HEK293 (cell line): Measurements from ENCODE around the gene TOMM40L.

Experiments used
- BCL6B ChIP-seq: fragments of 450-650 bp; formaldehyde crosslinking; IDR thresholded peaks from 2 replicates; pipeline ENCODE4 v1.5.1; 2017; ENCODE audit warnings: missing biosample characterization, missing genetic modification characterization
- IKZF3 ChIP-seq: fragments of 450-650 bp; IDR thresholded peaks from 2 replicates; pipeline ENCODE4 v1.5.0; 2018; ENCODE audit warnings: missing biosample characterization, mild to moderate bottlenecking, missing genetic modification characterization, moderate library complexity
- MEIS1 ChIP-seq: sonication (generic); formaldehyde crosslinking; IDR thresholded peaks from 2 replicates; pipeline ENCODE4 v1.8.1; 2022; ENCODE audit warnings: missing genetic modification reagents, mild to moderate bottlenecking, borderline replicate concordance
- RBAK ChIP-seq: fragments of 450-650 bp; formaldehyde crosslinking; IDR thresholded peaks from 2 replicates; pipeline ENCODE4 v1.5.1; 2016; ENCODE audit warnings: missing biosample characterization, missing genetic modification characterization
- REPIN1 ChIP-seq: fragments of 450-650 bp; formaldehyde crosslinking; IDR thresholded peaks from 2 replicates; pipeline ENCODE4 v1.5.1; 2017; ENCODE audit warnings: missing biosample characterization, missing genetic modification characterization, low read depth
- SETDB1 ChIP-seq: IDR thresholded peaks from one replicate; pipeline ENCODE4 v1.6.1; 2017; ENCODE audit warnings: mild to moderate bottlenecking, low read length, moderate library complexity, mixed read lengths; ENCODE audit not compliant: insufficient read length
- TCF7L2 ChIP-seq: IDR thresholded peaks from 2 replicates; pipeline ENCODE4 v1.6.1; 2011; ENCODE audit warnings: low read depth, mild to moderate bottlenecking, inconsistent platforms, low read length, moderate library complexity, borderline replicate concordance
- ZBTB17 ChIP-seq: fragments of 450-650 bp; formaldehyde crosslinking; IDR thresholded peaks from 2 replicates; pipeline ENCODE4 v1.5.1; 2016; ENCODE audit warnings: missing biosample characterization, missing genetic modification characterization
- ZBTB49 ChIP-seq: fragments of 450-650 bp; formaldehyde crosslinking; IDR thresholded peaks from 2 replicates; pipeline ENCODE4 v1.5.1; 2016; ENCODE audit warnings: missing biosample characterization, missing genetic modification characterization, low read depth
- ZFP41 ChIP-seq: fragments of 450-650 bp; formaldehyde crosslinking; IDR thresholded peaks from 2 replicates; pipeline ENCODE4 v1.5.1; 2016; ENCODE audit warnings: missing biosample characterization, missing genetic modification characterization, borderline replicate concordance
- ZNF155 ChIP-seq: fragments of 450-650 bp; formaldehyde crosslinking; IDR thresholded peaks from 2 replicates; pipeline ENCODE4 v1.5.1; 2016; ENCODE audit warnings: missing biosample characterization, missing genetic modification characterization
- ZNF16 ChIP-seq: fragments of 450-650 bp; formaldehyde crosslinking; IDR thresholded peaks from 2 replicates; pipeline ENCODE4 v1.5.1; 2016; ENCODE audit warnings: low read depth, missing biosample characterization, missing genetic modification characterization
- ZNF18 ChIP-seq: fragments of 450-650 bp; formaldehyde crosslinking; IDR thresholded peaks from 2 replicates; pipeline ENCODE4 v1.5.1; 2016; ENCODE audit warnings: missing biosample characterization, missing genetic modification characterization
- ZNF19 ChIP-seq: fragments of 450-650 bp; formaldehyde crosslinking; IDR thresholded peaks from 2 replicates; pipeline ENCODE4; 2016; ENCODE audit warnings: missing biosample characterization, missing genetic modification characterization, low read depth
- ZNF211 ChIP-seq: fragments of 450-650 bp; formaldehyde crosslinking; IDR thresholded peaks from 2 replicates; pipeline ENCODE4 v1.5.1; 2016; ENCODE audit warnings: low read depth, missing biosample characterization, missing genetic modification characterization
- ZNF223 ChIP-seq: fragments of 450-650 bp; formaldehyde crosslinking; IDR thresholded peaks from 2 replicates; pipeline ENCODE4 v1.5.1; 2016; ENCODE audit warnings: missing biosample characterization, missing genetic modification characterization
- ZNF24 ChIP-seq: fragments of 450-650 bp; formaldehyde crosslinking; IDR thresholded peaks from 2 replicates; pipeline ENCODE4 v1.5.1; 2016; ENCODE audit warnings: missing biosample characterization, missing genetic modification characterization
- ZNF274 ChIP-seq, 2 experiments: fragments of 200-500 bp in 1 of 2; fragments of 450-650 bp in 1 of 2; sonication (Bioruptor generic) in 1 of 2; formaldehyde crosslinking in 1 of 2; IDR thresholded peaks; 2 replicates each; pipeline versions ENCODE4 v1.5.1 to v1.6.1; 2014 to 2016; ENCODE audit warnings: borderline replicate concordance in 1 of 2, inconsistent platforms in 1 of 2, low read length in 1 of 2, missing biosample characterization in 1 of 2, missing genetic modification characterization in 1 of 2
- ZNF324 ChIP-seq: fragments of 450-650 bp; formaldehyde crosslinking; IDR thresholded peaks from 2 replicates; pipeline ENCODE4 v1.5.1; 2016; ENCODE audit warnings: missing biosample characterization, missing genetic modification characterization
- ZNF521 ChIP-seq: fragments of 450-650 bp; formaldehyde crosslinking; IDR thresholded peaks from 2 replicates; pipeline ENCODE4 v1.5.1; 2017; ENCODE audit warnings: missing biosample characterization, mild to moderate bottlenecking, missing genetic modification characterization
- ZNF549 ChIP-seq: fragments of 450-650 bp; IDR thresholded peaks from 2 replicates; pipeline ENCODE4 v1.5.1; 2018; ENCODE audit warnings: missing biosample characterization, missing genetic modification characterization, mild to moderate bottlenecking, inconsistent platforms, moderate library complexity
- ZNF677 ChIP-seq: fragments of 450-650 bp; IDR thresholded peaks from 2 replicates; pipeline ENCODE4 v1.5.0; 2018; ENCODE audit warnings: missing biosample characterization, mild to moderate bottlenecking, missing genetic modification characterization, moderate library complexity
- ZNF701 ChIP-seq: fragments of 450-650 bp; formaldehyde crosslinking; IDR thresholded peaks from 2 replicates; pipeline ENCODE4 v1.5.1; 2016; ENCODE audit warnings: missing biosample characterization, missing genetic modification characterization
- ZNF776 ChIP-seq: fragments of 450-650 bp; formaldehyde crosslinking; IDR thresholded peaks from 2 replicates; pipeline ENCODE4 v1.5.0; 2017; ENCODE audit warnings: missing biosample characterization, missing genetic modification characterization, borderline replicate concordance
- ZNF830 ChIP-seq: fragments of 450-650 bp; IDR thresholded peaks from 2 replicates; pipeline ENCODE4 v1.5.0; 2018; ENCODE audit warnings: missing biosample characterization, missing genetic modification characterization, low read depth, mild to moderate bottlenecking, moderate library complexity
- ZNF843 ChIP-seq: fragments of 450-650 bp; formaldehyde crosslinking; IDR thresholded peaks from 2 replicates; pipeline ENCODE4 v1.5.1; 2016; ENCODE audit warnings: missing biosample characterization, missing genetic modification characterization
- ZSCAN30 ChIP-seq: fragments of 450-650 bp; IDR thresholded peaks from 2 replicates; pipeline ENCODE4 v1.5.1; 2018; ENCODE audit warnings: missing biosample characterization, mild to moderate bottlenecking, missing genetic modification characterization, moderate library complexity
- TF ChIP-seq, protein P1 (sequence below): fragments of 450-650 bp; formaldehyde crosslinking; IDR thresholded peaks from 2 replicates; pipeline ENCODE4 v1.5.1; 2016; ENCODE audit warnings: missing biosample characterization, missing genetic modification characterization
- TF ChIP-seq, protein P2 (sequence below): fragments of 450-650 bp; formaldehyde crosslinking; IDR thresholded peaks from 2 replicates; pipeline ENCODE4 v1.5.1; 2016; ENCODE audit warnings: missing biosample characterization, missing genetic modification characterization
- TF ChIP-seq, protein P3 (sequence below): fragments of 450-650 bp; formaldehyde crosslinking; IDR thresholded peaks from 2 replicates; pipeline ENCODE4 v1.5.1; 2016; ENCODE audit warnings: missing biosample characterization, missing genetic modification characterization

The TOMM40L gene

DNA sequence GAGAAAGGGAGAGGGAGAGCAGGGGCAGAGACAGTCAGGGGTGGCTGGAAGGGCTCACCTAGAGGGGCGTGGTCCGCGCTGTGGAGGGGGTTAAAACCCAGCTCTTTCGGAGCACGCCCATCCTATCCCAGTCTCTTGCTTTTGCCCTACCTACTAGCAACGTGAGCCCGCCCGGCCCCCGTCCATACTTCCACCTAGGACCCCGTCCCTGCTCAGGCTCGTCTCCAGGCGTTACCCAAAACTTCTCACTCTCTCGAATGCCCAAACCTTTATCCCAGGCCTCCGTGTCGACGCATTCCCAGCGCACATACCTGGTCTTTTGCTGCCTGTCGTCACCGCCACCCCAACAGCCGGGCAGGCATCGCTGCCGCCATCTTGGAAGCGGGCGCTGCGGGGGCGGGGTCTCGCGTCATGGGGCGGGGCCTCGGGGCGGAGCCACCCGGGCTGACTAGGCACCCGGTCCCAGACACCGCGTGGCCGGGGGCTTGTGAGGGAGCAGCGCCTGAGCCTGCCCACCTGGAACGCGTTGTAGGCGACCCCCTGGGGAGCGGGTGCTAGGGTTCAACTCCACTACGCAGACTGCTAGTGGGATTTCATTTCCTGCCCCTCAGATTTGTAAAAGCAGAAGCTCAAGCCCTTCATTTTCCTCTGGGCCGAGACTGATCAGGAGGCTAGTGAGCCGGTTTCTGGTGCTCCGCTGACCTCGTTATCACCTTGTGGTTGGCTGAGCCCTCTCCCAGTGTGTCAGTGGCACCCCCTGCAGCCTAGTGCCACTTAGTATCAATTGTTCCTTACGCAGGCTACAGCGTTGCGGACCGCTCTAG, 48.5 kb upstream of the TOMM40L start, which contains the start of gene B4GALT3 (continued):
- TF ChIP-seq, protein P1, sequence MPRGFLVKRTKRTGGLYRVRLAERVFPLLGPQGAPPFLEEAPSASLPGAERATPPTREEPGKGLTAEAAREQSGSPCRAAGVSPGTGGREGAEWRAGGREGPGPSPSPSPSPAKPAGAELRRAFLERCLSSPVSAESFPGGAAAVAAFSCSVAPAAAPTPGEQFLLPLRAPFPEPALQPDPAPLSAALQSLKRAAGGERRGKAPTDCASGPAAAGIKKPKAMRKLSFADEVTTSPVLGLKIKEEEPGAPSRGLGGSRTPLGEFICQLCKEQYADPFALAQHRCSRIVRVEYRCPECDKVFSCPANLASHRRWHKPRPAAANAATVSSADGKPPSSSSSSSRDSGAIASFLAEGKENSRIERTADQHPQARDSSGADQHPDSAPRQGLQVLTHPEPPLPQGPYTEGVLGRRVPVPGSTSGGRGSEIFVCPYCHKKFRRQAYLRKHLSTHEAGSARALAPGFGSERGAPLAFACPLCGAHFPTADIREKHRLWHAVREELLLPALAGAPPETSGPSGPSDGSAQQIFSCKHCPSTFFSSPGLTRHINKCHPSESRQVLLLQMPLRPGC (tag by site-specific recombination): peak; percentile 23; the same call in 1 of the 2 replicates
- TF ChIP-seq ZBTB17 (tag by site-specific recombination): peak; percentile 84
- TF ChIP-seq ZNF324 (tag by site-specific recombination): peak; percentile 75; the same call in 1 of the 2 replicates
- TF ChIP-seq MEIS1 (CRISPR knock-in tag): no peak
- TF ChIP-seq ZSCAN30 (tag by site-specific recombination): peak; percentile 44; the same call in 1 of the 2 replicates
- TF ChIP-seq SETDB1: peak; percentile 22
- no peak for TF ChIP-seq TCF7L2
- no peak for TF ChIP-seq ZNF155 (tag by site-specific recombination)
- 0 out of 2 replicates have a peak, but pooled peaks have one; percentile 39 for TF ChIP-seq ZNF16 (tag by site-specific recombination)
- no peak for TF ChIP-seq REPIN1 (tag by site-specific recombination)
- TF ChIP-seq ZNF521 (tag by site-specific recombination): no peak
- TF ChIP-seq, protein P2, sequence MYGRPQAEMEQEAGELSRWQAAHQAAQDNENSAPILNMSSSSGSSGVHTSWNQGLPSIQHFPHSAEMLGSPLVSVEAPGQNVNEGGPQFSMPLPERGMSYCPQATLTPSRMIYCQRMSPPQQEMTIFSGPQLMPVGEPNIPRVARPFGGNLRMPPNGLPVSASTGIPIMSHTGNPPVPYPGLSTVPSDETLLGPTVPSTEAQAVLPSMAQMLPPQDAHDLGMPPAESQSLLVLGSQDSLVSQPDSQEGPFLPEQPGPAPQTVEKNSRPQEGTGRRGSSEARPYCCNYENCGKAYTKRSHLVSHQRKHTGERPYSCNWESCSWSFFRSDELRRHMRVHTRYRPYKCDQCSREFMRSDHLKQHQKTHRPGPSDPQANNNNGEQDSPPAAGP: peak; percentile 70
- no peak for TF ChIP-seq ZNF677 (tag by site-specific recombination)
- no peak for TF ChIP-seq ZNF701 (tag by site-specific recombination)
- TF ChIP-seq ZNF211 (tag by site-specific recombination): no peak
- no peak for TF ChIP-seq ZNF223
- no peak for TF ChIP-seq ZFP41 (tag by site-specific recombination)
- no peak for TF ChIP-seq ZNF18 (tag by site-specific recombination)
- TF ChIP-seq ZNF24 (tag by site-specific recombination): peak; percentile 67
- no peak for TF ChIP-seq ZBTB49 (tag by site-specific recombination)
- TF ChIP-seq BCL6B (tag by site-specific recombination): no peak
- no peak for TF ChIP-seq IKZF3
- TF ChIP-seq ZNF776 (tag by site-specific recombination): no peak
- no peak for TF ChIP-seq ZNF274 (IDR thresholded peaks at IDR 0.05; ENCODE audit: low read length)
- no peak for TF ChIP-seq ZNF274 (tag by site-specific recombination; IDR thresholded peaks at IDR 0.05; ENCODE audit: borderline replicate concordance)
- TF ChIP-seq ZNF843 (tag by site-specific recombination): peak; percentile 64; the same call in 1 of the 2 replicates
- TF ChIP-seq, protein P3, sequence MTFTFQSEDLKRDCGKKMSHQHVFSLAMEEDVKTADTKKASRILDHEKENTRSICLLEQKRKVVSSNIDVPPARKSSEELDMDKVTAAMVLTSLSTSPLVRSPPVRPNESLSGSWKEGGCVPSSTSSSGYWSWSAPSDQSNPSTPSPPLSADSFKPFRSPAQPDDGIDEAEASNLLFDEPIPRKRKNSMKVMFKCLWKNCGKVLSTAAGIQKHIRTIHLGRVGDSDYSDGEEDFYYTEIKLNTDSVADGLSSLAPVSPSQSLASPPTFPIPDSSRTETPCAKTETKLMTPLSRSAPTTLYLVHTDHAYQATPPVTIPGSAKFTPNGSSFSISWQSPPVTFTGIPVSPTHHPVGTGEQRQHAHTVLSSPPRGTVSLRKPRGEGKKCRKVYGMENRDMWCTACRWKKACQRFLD (tag by site-specific recombination): 0 out of 2 replicates have a peak, but pooled peaks have one; percentile 27
- TF ChIP-seq ZNF549 (tag by site-specific recombination): no peak
- no peak for TF ChIP-seq ZNF19 (tag by site-specific recombination)
- no peak for TF ChIP-seq ZNF830 (tag by site-specific recombination)
- TF ChIP-seq RBAK (tag by site-specific recombination): no peak
